Measurements from ENCODE around the gene PMEPA1. TPM values are rescaled to one million over a fixed set of nuclear protein-coding genes. Genes with fewer than 3 reads are reported as not detected.

PMEPA1 gene
- total RNA-seq, 3 donors from 2014 or later (not counting 1 experiment from before 2014, with no cell fraction given), result 1.2 to 5.9 (median 2.4) TPM

GRCh38 chr20:57669632-57670031 lies 40.2 kb downstream of the PMEPA1 start:
- H3K9me3 Mint-ChIP-seq, result no peaks in the 10 kb centered on the region
- intact Hi-C loops (cut with micrococcal nuclease), result no loop called here
- WGBS (ENCODE audit: insufficient coverage), result 91% methylated on average over 6 of the region's 8 CpGs
- no peak overlapping the region for H3K4me3 Mint-ChIP-seq
- Histone ChIP-seq H3K9me3 (ENCODE audit: control insufficient read depth, insufficient read depth, low read length) (no peaks in the 10 kb centered on the region), H3K36me3 (ENCODE audit: control insufficient read depth, insufficient read depth, low read length) (no peaks in the 10 kb centered on the region), H3K27ac (ENCODE audit: low read length) (no peak overlapping the region), H3K4me3 (ENCODE audit: low read length) (no peak overlapping the region), H3K27me3 (ENCODE audit: control insufficient read depth, insufficient read depth, low read length) (no peaks in the 10 kb centered on the region), H3K4me1 (ENCODE audit: control insufficient read depth, insufficient read depth, low read length) (peaks cover 5% of the 10 kb centered on the region)
- no peak overlapping the region for H3K27ac Mint-ChIP-seq
- peaks cover 0 to 10% of the 10 kb centered on the region in 2 donors for H3K27me3 Mint-ChIP-seq (ENCODE audit: low read depth in 2 of 2)
- no peak for TF ChIP-seq CTCF (IDR thresholded peaks at IDR 0.05)
- no peak for ATAC-seq
- H3K36me3 Mint-ChIP-seq, result no peaks in the 10 kb centered on the region
- DNase-seq, result no peak
- H3K4me1 Mint-ChIP-seq, result no peaks in the 10 kb centered on the region

GRCh38 chr20:57667924-57668782 lies 41.7 kb downstream of the PMEPA1 start:
- no peak for TF ChIP-seq CTCF (IDR thresholded peaks at IDR 0.05)
- Mint-ChIP-seq H3K27ac (no peak overlapping the region), H3K36me3 (no peaks in the 10 kb centered on the region), H3K4me3 (no peak overlapping the region), H3K4me1 (no peaks in the 10 kb centered on the region), H3K9me3 (no peaks in the 10 kb centered on the region), H3K27me3 (ENCODE audit: low read depth in 2 of 2) (peaks cover 0 to 8% of the 10 kb centered on the region in 2 donors)
- H3K4me3 ChIP-seq (ENCODE audit: low read length), result no peak overlapping the region
- no peaks in the 10 kb centered on the region for H3K27me3 ChIP-seq (ENCODE audit: control insufficient read depth, insufficient read depth, low read length)
- H3K27ac ChIP-seq (ENCODE audit: low read length), result no peak overlapping the region
- peaks cover 5% of the 10 kb centered on the region for H3K4me1 ChIP-seq (ENCODE audit: control insufficient read depth, insufficient read depth, low read length)
- intact Hi-C loops (cut with micrococcal nuclease), result no loop called here
- H3K9me3 ChIP-seq (ENCODE audit: control insufficient read depth, insufficient read depth, low read length), result no peaks in the 10 kb centered on the region
- WGBS (ENCODE audit: insufficient coverage), result 81% methylated on average over 18 of the region's 18 CpGs
- no peaks in the 10 kb centered on the region for H3K36me3 ChIP-seq (ENCODE audit: control insufficient read depth, insufficient read depth, low read length)
- no peak for DNase-seq
- no peak for ATAC-seq

GRCh38 chr20:57667388-57667787 lies 42.4 kb downstream of the PMEPA1 start:
- no peak for TF ChIP-seq CTCF (IDR thresholded peaks at IDR 0.05)
- WGBS (ENCODE audit: insufficient coverage), result 87% methylated on average over 16 of the region's 16 CpGs
- Mint-ChIP-seq H3K27ac (no peak overlapping the region), H3K4me3 (no peak overlapping the region), H3K9me3 (no peaks in the 10 kb centered on the region), H3K27me3 (ENCODE audit: low read depth in 2 of 2) (peaks cover 0 to 3% of the 10 kb centered on the region in 2 donors), H3K4me1 (no peaks in the 10 kb centered on the region), H3K36me3 (no peaks in the 10 kb centered on the region)
- Histone ChIP-seq H3K9me3 (ENCODE audit: control insufficient read depth, insufficient read depth, low read length) (no peaks in the 10 kb centered on the region), H3K4me1 (ENCODE audit: control insufficient read depth, insufficient read depth, low read length) (peaks cover 3% of the 10 kb centered on the region), H3K4me3 (ENCODE audit: low read length) (no peak overlapping the region), H3K36me3 (ENCODE audit: control insufficient read depth, insufficient read depth, low read length) (no peaks in the 10 kb centered on the region), H3K27ac (ENCODE audit: low read length) (no peak overlapping the region), H3K27me3 (ENCODE audit: control insufficient read depth, insufficient read depth, low read length) (no peaks in the 10 kb centered on the region)
- ATAC-seq (no peak), DNase-seq (no peak)
- intact Hi-C loops (cut with micrococcal nuclease), result no loop called here

GRCh38 chr20:57666834-57667157 lies 43.0 kb downstream of the PMEPA1 start:
- H3K4me3 Mint-ChIP-seq, result no peak overlapping the region
- TF ChIP-seq CTCF (IDR thresholded peaks at IDR 0.05), result no peak
- Histone ChIP-seq H3K4me3 (ENCODE audit: low read length) (no peak overlapping the region), H3K36me3 (ENCODE audit: control insufficient read depth, insufficient read depth, low read length) (no peaks in the 10 kb centered on the region), H3K4me1 (ENCODE audit: control insufficient read depth, insufficient read depth, low read length) (no peaks in the 10 kb centered on the region), H3K27ac (ENCODE audit: low read length) (no peak overlapping the region), H3K9me3 (ENCODE audit: control insufficient read depth, insufficient read depth, low read length) (no peaks in the 10 kb centered on the region), H3K27me3 (ENCODE audit: control insufficient read depth, insufficient read depth, low read length) (no peaks in the 10 kb centered on the region)
- no peaks in the 10 kb centered on the region for H3K36me3 Mint-ChIP-seq
- WGBS (ENCODE audit: insufficient coverage), result 91% methylated on average over 13 of the region's 13 CpGs
- intact Hi-C loops (cut with micrococcal nuclease), result no loop called here
- no peak for DNase-seq
- no peak for ATAC-seq
- no peaks in the 10 kb centered on the region for H3K4me1 Mint-ChIP-seq
- H3K27ac Mint-ChIP-seq, result no peak overlapping the region
- H3K9me3 Mint-ChIP-seq, result no peaks in the 10 kb centered on the region
- H3K27me3 Mint-ChIP-seq (ENCODE audit: low read depth in 2 of 2), result no peaks in the 10 kb centered on the region

All from natural killer cell (primary cell).